Loucy (cell line): ENCODE measurements around the gene MYO1D.

Experiments
- CTCF ChIP-seq: fragments of 200-600 bp; sonication (generic); conservative IDR thresholded peaks from 2 replicates; pipeline ENCODE4 v1.5.1; 2014; ENCODE audit warnings: mild to moderate bottlenecking, antibody characterized with exemption, low read length
- EZH2phosphoT487 ChIP-seq: fragments of 200-600 bp; IDR thresholded peaks from 2 replicates; pipeline ENCODE4 v1.6.1; 2018; ENCODE audit warnings: antibody characterized with exemption, mild to moderate bottlenecking, moderate library complexity, borderline replicate concordance

- TF ChIP-seq CTCF (no peak), EZH2phosphoT487 (no peak)
Observed at GRCh38 chr17:32445497-32445896, 431.4 kb downstream of the MYO1D start.
